Neural progenitor cell (in vitro differentiated cells): ENCODE data around the gene CRYM. TPM values are rescaled to one million over a fixed set of nuclear protein-coding genes. Genes with fewer than 3 reads are reported as not detected.

Experiments
- DNase-seq: peaks from one replicate; pipeline ENCODE4 v3.0.0-alpha.2; 2016; ENCODE audit warnings: low spot score
- H2AFZ ChIP-seq: fragments of 200-600 bp; sonication (generic); replicated peaks from 2 replicates; pipeline ENCODE4 v1.6.1; 2016; ENCODE audit warnings: antibody characterized with exemption
- H3F3A ChIP-seq: fragments of 200-600 bp; sonication (generic); 2 replicates; pipeline ENCODE4 v1.6.1; 2016; ENCODE audit warnings: antibody characterized with exemption, low read depth
- H3K27ac ChIP-seq: fragments of 200-600 bp; sonication (generic); 2 replicates; pipeline ENCODE4 v1.5.1; 2016; ENCODE audit warnings: mild to moderate bottlenecking
- H3K27me3 ChIP-seq: fragments of 200-600 bp; sonication (generic); 2 replicates; pipeline ENCODE4 v1.6.1; 2016; ENCODE audit warnings: mild to moderate bottlenecking, moderate library complexity
- H3K36me3 ChIP-seq: fragments of 200-600 bp; sonication (generic); 2 replicates; pipeline ENCODE4 v1.5.1; 2016
- H3K4me1 ChIP-seq: fragments of 200-600 bp; sonication (generic); 2 replicates; pipeline ENCODE4 v1.6.1; 2016; ENCODE audit warnings: mixed run types
- H3K4me2 ChIP-seq: fragments of 200-600 bp; sonication (generic); 2 replicates; pipeline ENCODE4 v1.6.1; 2016
- H3K4me3 ChIP-seq: fragments of 200-600 bp; sonication (generic); 2 replicates; pipeline ENCODE4 v1.5.1; 2016
- H3K79me2 ChIP-seq: fragments of 200-600 bp; sonication (generic); 2 replicates; pipeline ENCODE4 v1.6.1; 2016; ENCODE audit warnings: low read depth
- H3K9ac ChIP-seq: fragments of 200-600 bp; sonication (generic); 2 replicates; pipeline ENCODE4 v1.6.1; 2016
- H3K9me3 ChIP-seq: fragments of 200-600 bp; sonication (generic); 2 replicates; pipeline ENCODE4 v1.5.1; 2016; ENCODE audit warnings: low read depth
- H4K20me1 ChIP-seq: fragments of 200-600 bp; sonication (generic); 2 replicates; pipeline ENCODE4 v1.6.1; 2016; ENCODE audit warnings: low read depth
- H3K27ac Mint-ChIP-seq: 3 replicates; pipeline ENCODE4 v1.8.0; 2021; ENCODE audit warnings: mixed read lengths
- H3K27me3 Mint-ChIP-seq: 2 replicates; pipeline ENCODE4 v1.8.0; 2022; ENCODE audit warnings: low read depth, mild to moderate bottlenecking, inconsistent platforms, moderate library complexity, mixed read lengths; ENCODE audit not compliant: insufficient read depth
- H3K36me3 Mint-ChIP-seq: 3 replicates; pipeline ENCODE4 v1.8.0; 2021; ENCODE audit warnings: mixed read lengths
- H3K4me1 Mint-ChIP-seq: 3 replicates; pipeline ENCODE4 v1.8.0; 2021; ENCODE audit warnings: mixed read lengths
- H3K4me3 Mint-ChIP-seq: 3 replicates; pipeline ENCODE4 v1.8.0; 2021; ENCODE audit warnings: mild to moderate bottlenecking, moderate library complexity, mixed read lengths
- H3K9me3 Mint-ChIP-seq: 3 replicates; pipeline ENCODE4 v1.8.0; 2020; ENCODE audit warnings: mixed read lengths
- CTCF ChIP-seq: fragments of 200-600 bp; sonication (generic); IDR thresholded peaks from 2 replicates; pipeline ENCODE4 v1.5.1; 2017; ENCODE audit warnings: antibody characterized with exemption, mild to moderate bottlenecking
- EZH2 ChIP-seq: fragments of 200-600 bp; sonication (generic); IDR thresholded peaks from 2 replicates; pipeline ENCODE4 v1.6.1; 2017; ENCODE audit warnings: antibody characterized with exemption, mild to moderate bottlenecking, moderate library complexity
- EZH2phosphoT487 ChIP-seq: fragments of 200-600 bp; sonication (generic); IDR thresholded peaks from 2 replicates; pipeline ENCODE4 v1.6.1; 2017; ENCODE audit warnings: antibody characterized with exemption
- total RNA-seq: library from RNA; depleted of rRNA; stranded (reverse); fragments of >200 nt; gene quantifications from 2 replicates; pipeline ENCODE4 v1.2.3, GENCODE V29; 2015; ENCODE audit warnings: low replicate concordance

Gene CRYM
- total RNA-seq, 1 donor from 2014 or later: 0.36 TPM

- peaks cover 40% of the 10 kb centered on the region for H3K27me3 ChIP-seq
- H3F3A ChIP-seq: peaks cover 24% of the 10 kb centered on the region
- peaks cover 4% of the 10 kb centered on the region for H3K9me3 ChIP-seq
- H4K20me1 ChIP-seq: no peaks in the 10 kb centered on the region
- H3K4me2 ChIP-seq: peak overlapping the region; percentile 84
- no peak overlapping the region for H3K27ac ChIP-seq
- H3K4me1 Mint-ChIP-seq: peaks cover 3% of the 10 kb centered on the region
- H3K9ac ChIP-seq: no peak overlapping the region
- no peaks in the 10 kb centered on the region for H3K36me3 Mint-ChIP-seq
- H3K4me3 Mint-ChIP-seq: peak overlapping the region; percentile 83
- H2AFZ ChIP-seq: no peak overlapping the region
- H3K79me2 ChIP-seq: no peaks in the 10 kb centered on the region
- TF ChIP-seq CTCF (no peak), EZH2 (no peak), EZH2phosphoT487 (no peak)
- no peak for DNase-seq
- no peaks in the 10 kb centered on the region for H3K36me3 ChIP-seq
- H3K27ac Mint-ChIP-seq: no peak overlapping the region
- peaks cover 14% of the 10 kb centered on the region for H3K9me3 Mint-ChIP-seq
- H3K27me3 Mint-ChIP-seq: peaks cover 22% of the 10 kb centered on the region
- H3K4me3 ChIP-seq: peak overlapping the region; percentile 79
- H3K4me1 ChIP-seq: no peaks in the 10 kb centered on the region
Observed at GRCh38 chr16:21284414-21284813, 6.3 kb upstream of the CRYM start.

DNA sequence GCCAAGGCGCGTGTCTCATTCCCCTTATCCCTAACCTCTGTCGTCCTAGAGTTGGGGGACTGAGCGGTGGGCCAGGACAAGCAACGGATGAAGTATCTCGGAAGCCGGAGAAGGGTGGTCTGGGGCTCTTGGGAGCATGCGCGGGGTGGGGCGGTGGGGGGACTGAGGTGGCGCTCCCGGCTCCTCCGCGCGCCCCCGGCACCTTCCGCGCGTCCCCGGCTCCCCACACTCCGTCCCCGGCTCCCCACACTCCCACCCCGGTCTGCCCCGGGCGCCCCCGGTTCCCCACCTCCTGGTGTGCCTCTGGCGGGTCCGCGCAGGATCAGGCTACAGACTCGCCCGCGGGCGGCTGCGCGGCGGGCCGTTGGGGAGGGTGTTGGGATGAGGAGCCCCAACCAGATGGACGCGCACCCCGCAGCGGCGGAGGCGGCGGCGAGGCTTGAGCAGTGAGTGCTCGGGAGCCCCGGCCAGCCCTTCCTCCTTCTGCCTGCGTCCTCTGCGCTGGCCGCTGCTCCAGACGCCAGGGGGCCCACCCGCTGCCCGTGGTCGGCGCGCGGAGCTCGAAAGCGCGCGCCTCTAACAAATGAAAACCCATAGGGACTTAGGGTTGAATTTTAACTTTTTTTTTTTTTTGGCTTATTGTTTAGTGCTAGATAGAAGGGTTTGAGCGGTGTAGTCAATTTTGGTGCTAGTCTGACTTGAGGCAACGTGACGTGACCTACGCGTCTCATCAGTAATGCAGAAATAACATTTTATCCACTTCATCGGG lies 5.6 kb upstream of the CRYM start:
- DNase-seq: peak; percentile 90
- peaks cover 3% of the 10 kb centered on the region for H3K4me1 Mint-ChIP-seq
- H3K4me3 ChIP-seq: peak overlapping the region; percentile 79
- H3K9me3 ChIP-seq: peaks cover 2% of the 10 kb centered on the region
- H3K9ac ChIP-seq: no peak overlapping the region
- peaks cover 28% of the 10 kb centered on the region for H3K27me3 Mint-ChIP-seq
- H3K36me3 Mint-ChIP-seq: no peaks in the 10 kb centered on the region
- no peaks in the 10 kb centered on the region for H3K79me2 ChIP-seq
- no peak overlapping the region for H3K27ac Mint-ChIP-seq
- H3K36me3 ChIP-seq: no peaks in the 10 kb centered on the region
- peak overlapping the region; percentile 83 for H3K4me3 Mint-ChIP-seq
- H3K27me3 ChIP-seq: peaks cover 47% of the 10 kb centered on the region
- TF ChIP-seq CTCF (peak; percentile 55), EZH2 (no peak)
- no peak overlapping the region for H3K27ac ChIP-seq
- H3K4me1 ChIP-seq: no peaks in the 10 kb centered on the region
- H3F3A ChIP-seq: peaks cover 24% of the 10 kb centered on the region
- H2AFZ ChIP-seq: peak overlapping the region; percentile 94
- peak overlapping the region; percentile 84 for H3K4me2 ChIP-seq
- no peaks in the 10 kb centered on the region for H4K20me1 ChIP-seq
- peaks cover 8% of the 10 kb centered on the region for H3K9me3 Mint-ChIP-seq

DNA sequence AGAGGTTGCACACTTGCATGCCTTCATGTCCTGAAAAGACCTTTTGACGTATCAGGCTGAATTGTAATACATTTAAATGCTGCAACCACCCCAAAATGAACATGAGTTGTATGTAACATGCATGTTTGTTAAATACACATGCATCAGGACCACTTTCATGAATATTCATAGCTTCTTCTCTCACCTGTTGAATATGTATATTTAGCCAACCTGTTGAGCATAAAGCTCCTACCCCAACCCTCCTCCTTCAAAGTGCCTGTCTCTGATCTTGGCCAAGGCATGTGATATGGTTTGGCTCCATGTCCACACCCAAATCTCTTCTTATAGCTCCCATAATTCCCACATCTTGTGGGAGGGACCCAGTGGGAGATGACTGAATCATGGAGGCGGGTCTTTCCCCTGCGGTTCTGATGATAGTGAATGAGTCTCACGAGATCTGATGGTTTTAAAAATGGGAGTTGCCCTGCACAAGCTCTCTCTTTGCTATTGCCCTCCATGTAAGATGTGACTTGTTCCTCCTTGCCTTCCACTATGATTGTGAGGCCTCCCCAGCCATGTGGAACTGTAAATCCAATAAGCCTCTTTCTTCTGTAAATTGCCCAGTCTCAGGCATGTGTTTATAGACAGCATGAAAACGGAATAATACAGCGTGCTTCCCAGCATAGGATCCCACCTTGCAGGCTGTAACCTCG lies 3.8 kb upstream of the CRYM start:
- no peak overlapping the region for H3K4me3 Mint-ChIP-seq

More for the DNA sequence above, 3.8 kb upstream of the CRYM start:
- H3K79me2 ChIP-seq: no peaks in the 10 kb centered on the region
- no peak overlapping the region for H3K27ac ChIP-seq
- no peaks in the 10 kb centered on the region for H3K4me1 ChIP-seq
- Mint-ChIP-seq H3K9me3 (peaks cover 5% of the 10 kb centered on the region), H3K27ac (no peak overlapping the region), H3K27me3 (peaks cover 38% of the 10 kb centered on the region), H3K36me3 (no peaks in the 10 kb centered on the region), H3K4me1 (peaks cover 3% of the 10 kb centered on the region)
- H3K9ac ChIP-seq: no peak overlapping the region
- no peak overlapping the region for H3K4me2 ChIP-seq
- H2AFZ ChIP-seq: no peak overlapping the region
- H3K9me3 ChIP-seq: no peaks in the 10 kb centered on the region
- no peak for DNase-seq
- H3F3A ChIP-seq: peaks cover 24% of the 10 kb centered on the region
- no peak overlapping the region for H3K4me3 ChIP-seq
- no peaks in the 10 kb centered on the region for H3K36me3 ChIP-seq
- H3K27me3 ChIP-seq: peaks cover 66% of the 10 kb centered on the region
- H4K20me1 ChIP-seq: no peaks in the 10 kb centered on the region
- TF ChIP-seq EZH2phosphoT487: no peak
- no peak for TF ChIP-seq CTCF
- no peak for TF ChIP-seq EZH2
